Activated CD8-positive, alpha-beta memory T cell treated with anti-CD3 and anti-CD28 coated beads, Interleukin-2, amount 50 U/mL, for 48 hours (primary cell): ENCODE results near the gene FAM13A.
"Not testable (repeated sequence)": the region's sequence is repeated elsewhere in the genome, so short reads cannot be mapped to it uniquely, and the experiment has no call there.

Experiments used
- DNase-seq: peaks from one replicate; pipeline ENCODE4 v3.0.0-alpha.2; 2020

Gene FAM13A

DNA sequence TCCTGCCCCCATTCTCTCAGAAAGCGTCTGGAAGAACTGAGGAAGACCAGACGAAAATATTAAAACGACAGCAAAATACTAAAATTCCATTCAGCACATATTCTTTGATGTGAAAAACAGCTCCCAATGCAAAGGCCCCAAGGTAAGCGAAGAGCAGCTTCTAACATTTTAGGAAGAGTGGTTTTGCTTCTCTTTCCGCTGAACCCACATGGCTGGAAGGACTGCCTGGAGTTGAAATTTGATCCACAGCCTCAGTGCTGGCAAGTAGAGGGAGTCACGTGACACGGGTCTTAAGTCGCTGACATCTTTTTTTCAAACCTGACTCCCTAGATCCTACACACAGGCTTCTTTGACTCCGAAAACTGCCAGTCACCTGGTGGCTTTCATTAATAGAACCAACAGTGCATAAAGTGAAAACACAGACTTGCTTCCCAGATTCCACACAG lies at the start of gene FAM13A:
FAM13A (minus strand) TSS at position 233 of the 446 bp plus-strand sequence; CDS start at position 12, 221 bp downstream.
- no peak for DNase-seq

- DNase-seq, result no peak
Measured at GRCh38 chr4:89105726-89106125, 48.7 kb upstream of the FAM13A start.

DNA sequence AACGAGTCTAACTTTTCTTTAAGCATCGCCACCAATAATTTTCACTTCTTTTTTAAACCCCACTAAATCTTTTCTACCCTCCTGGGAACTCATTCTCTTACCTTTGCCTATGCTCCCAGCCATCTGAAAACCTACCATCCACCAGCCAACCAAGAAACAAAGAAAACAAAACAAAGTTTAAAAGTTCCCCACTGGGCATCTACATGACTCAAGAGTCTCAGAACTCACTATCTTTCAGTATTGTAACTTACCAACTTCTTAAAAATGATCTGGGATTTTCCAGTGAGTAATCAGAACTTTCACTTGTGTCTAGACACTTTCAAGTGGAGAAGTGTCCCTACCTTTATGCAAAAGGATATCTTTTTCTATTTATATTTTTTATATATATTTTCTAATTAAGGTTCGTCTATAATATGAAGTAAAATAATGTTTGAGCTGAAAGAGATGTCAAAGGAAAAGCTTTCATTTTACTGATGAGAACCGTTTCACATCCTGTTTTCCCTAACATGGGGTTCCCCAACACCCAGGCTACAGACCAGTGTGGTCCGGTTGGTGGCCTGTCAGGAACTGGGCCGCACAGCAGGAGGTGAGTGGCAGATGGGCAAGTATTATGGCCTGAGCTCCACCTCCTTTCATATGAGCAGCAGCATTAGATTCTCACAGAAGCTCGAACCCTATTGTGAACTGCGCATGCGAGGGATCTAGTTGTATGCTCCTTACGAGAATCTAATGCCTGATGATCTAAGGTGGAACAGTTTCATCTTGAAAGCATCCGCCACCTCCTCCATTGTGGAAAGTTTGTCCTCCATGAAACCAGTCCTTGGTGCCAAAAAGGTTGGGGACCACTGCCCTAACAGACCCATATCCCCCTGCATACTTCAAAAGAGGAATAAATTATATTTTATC lies 44.5 kb upstream of the FAM13A start:
- DNase-seq, result no peak

GRCh38 chr4:89100853-89101252 lies 43.9 kb upstream of the FAM13A start:
- DNase-seq, result no peak

- no peak for DNase-seq
Measured at GRCh38 chr4:89099471-89099870, 42.5 kb upstream of the FAM13A start.

DNA sequence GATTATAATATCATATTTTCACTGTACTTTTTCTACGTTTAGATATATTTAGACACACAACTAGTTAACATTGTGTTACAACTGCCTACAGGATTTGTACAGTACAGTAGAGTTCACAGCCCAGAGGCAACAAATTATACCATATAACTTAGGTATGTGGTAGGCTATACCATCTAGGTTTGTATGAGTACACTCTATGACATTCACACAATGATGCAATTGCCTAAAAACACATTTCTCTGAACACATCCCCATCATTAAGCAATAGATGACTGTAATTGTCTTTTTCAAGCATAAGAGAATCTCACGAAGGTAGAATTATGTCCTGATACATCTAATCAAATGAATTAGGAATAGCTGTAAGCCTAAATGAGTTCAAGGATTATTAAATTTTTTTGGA lies 42.0 kb upstream of the FAM13A start:
- no peak for DNase-seq

GRCh38 chr4:89078300-89078699 lies 21.3 kb upstream of the FAM13A start:
- no peak for DNase-seq

GRCh38 chr4:89077761-89078160 lies 20.8 kb upstream of the FAM13A start:
- DNase-seq, result no peak

- DNase-seq, result no peak
Measured at GRCh38 chr4:89072921-89073320, 15.9 kb upstream of the FAM13A start.

- DNase-seq, result no peak
Measured at GRCh38 chr4:89071311-89071710, 14.3 kb upstream of the FAM13A start.

GRCh38 chr4:89070041-89070440 lies 13.1 kb upstream of the FAM13A start:
- DNase-seq, result no peak

DNA sequence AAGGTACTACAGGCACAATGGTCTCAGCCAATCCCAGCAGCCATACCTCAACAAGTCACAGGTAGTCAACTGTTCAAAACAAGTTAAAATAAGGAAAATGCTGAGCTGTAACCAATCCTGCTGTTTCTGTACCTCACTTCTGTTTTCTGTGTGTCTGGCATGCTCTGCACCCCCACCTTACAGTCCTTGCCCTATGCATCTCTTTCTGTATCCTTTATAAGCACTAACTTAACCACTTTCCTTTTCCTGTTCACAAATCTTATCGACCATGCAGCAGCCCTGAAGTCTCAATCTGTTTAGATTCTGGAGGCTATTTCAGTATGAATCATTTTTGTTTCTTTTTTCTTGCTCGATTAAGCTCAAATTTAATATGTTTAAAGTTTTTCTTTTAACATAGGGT lies 12.5 kb upstream of the FAM13A start:
- no peak for DNase-seq

DNA sequence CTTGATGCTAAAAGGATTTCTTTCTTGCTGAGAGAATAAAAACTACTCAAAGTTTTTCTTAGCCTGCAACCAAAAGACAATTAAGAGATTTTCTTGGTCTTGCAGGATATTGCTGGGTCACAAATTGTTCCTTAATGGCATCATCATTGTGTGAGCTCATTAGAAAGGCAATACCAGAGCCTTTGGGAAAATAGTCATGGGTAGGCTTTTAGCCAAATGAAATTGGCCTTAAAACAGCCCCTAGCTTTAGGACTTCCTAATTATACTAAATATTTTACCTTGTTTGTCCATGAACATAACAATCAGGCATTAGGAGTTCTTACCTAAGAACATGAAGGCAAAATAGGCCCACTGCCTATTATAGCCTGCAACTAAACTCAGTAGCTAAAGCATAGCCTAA lies 10.4 kb upstream of the FAM13A start:
- DNase-seq, result no peak

- no peak for DNase-seq
Measured at GRCh38 chr4:89064848-89065247, 7.9 kb upstream of the FAM13A start.

GRCh38 chr4:89057844-89058243 lies 859 bp upstream of the FAM13A start:
- DNase-seq, result not testable (repeated sequence)

DNA sequence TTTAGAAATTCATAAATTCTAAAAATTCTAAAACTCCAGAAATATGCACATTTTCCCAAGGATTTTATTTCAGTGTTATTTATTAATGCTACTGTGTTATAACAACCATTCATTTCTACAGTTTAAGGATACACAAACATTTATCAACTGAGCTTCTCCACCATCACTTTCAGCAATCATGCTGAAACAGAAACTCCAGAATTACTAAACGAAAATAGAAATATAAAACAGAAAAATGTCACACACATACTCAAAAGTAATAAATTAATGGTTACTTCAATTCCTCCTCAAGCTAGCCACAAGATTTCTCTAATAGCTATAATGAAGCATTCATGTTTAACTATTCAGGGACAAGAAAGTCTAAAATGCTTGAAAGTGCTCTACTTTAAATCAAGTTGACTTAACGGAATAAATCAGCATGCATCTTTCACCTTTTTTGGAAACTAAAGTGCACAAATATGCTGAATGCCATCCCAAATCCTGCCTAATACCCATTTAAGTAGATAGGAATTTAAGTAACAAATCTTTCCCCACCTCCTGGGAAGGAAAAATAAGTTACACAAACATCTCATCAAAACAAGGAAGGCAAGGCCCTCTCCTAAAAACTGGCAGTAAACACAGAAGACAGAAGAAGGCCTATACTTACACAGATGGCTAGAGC lies 563 bp downstream of the FAM13A start:
- no peak for DNase-seq

GRCh38 chr4:89055157-89056080 lies 1.6 kb downstream of the FAM13A start:
- DNase-seq, result no peak

DNA sequence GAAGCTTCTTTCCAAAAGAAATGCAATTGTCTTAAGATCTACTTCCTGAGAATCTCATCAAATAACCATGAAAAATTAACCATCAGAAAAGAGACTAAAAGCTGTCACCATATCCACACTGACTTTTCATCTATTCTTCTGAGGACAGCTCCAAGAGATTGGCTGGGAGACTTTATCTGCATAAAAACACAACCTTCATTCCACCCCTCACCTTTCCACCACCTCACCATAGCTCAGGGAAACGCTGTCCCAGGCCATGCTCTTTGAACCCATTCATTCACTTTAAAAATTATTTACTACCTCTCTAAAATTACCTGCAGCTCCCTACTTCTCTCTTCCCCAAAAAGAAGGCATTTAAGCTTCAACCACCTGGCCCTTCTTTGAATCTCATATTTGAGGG lies 2.4 kb downstream of the FAM13A start:
- DNase-seq, result no peak

GRCh38 chr4:89049853-89050252 lies 7.1 kb downstream of the FAM13A start:
- DNase-seq, result no peak

- DNase-seq, result no peak
Measured at GRCh38 chr4:89048906-89049601, 7.9 kb downstream of the FAM13A start.

- DNase-seq, result no peak
Measured at GRCh38 chr4:89044147-89044900, 12.7 kb downstream of the FAM13A start.

GRCh38 chr4:89042055-89042454 lies 14.9 kb downstream of the FAM13A start:
- DNase-seq, result no peak
